H1 (cell line): ENCODE results near the gene NBAS. TPM values are rescaled to one million over a fixed set of nuclear protein-coding genes. Genes with fewer than 3 reads are reported as not detected.

Source experiments
- ATF2 ChIP-seq: IDR thresholded peaks from 2 replicates; pipeline ENCODE4 v1.6.1; 2012; ENCODE audit warnings: low read length, inconsistent platforms
- GTF2F1 ChIP-seq: IDR thresholded peaks from 2 replicates; pipeline ENCODE4 v1.6.1; 2012; ENCODE audit warnings: low read depth, low read length, improper control_type of control experiment, borderline replicate concordance
- JUND ChIP-seq: IDR thresholded peaks from 2 replicates; pipeline ENCODE4 v1.6.1; 2011; ENCODE audit warnings: mild to moderate bottlenecking, improper control_type of control experiment, low read length
- polyA plus RNA-seq, 7 experiments: library from polyadenylated mRNA; depleted of rRNA in 3 of 7; stranded (reverse) in 5 of 7; unstranded in 2 of 7; fragments of >200 nt in 5 of 7; fragments of 200-250 nt in 2 of 7; gene quantifications; 1 replicate in 5 of 7; 2 replicates in 1 of 7; 4 replicates in 1 of 7; pipeline versions ENCODE4 v1.2.1 to v1.2.3, GENCODE V29; 2011 to 2013; ENCODE audit warnings: missing spikeins in 2 of 7, mixed read lengths in 2 of 7
- total RNA-seq: library from RNA; stranded (reverse); fragmentation: NEBNext Ultra II Directional; extraction: Animal tissue kit (Norgen Biotek cat#: 25700); gene quantifications from 2 replicates; pipeline ENCODE4 v1.2.1, GENCODE V29; 2021

NBAS gene
- total and polyA plus RNA-seq, 2 of the 8 experiments (the other 6 are each of a cell fraction or from before 2014, with no cell fraction given), result 19.6 to 34.8 TPM

- TF ChIP-seq ATF2 (no peak), GTF2F1 (no peak), JUND (no peak)
- TF ChIP-seq, all 59 proteins: peak for 0
Measured at GRCh38 chr2:15582710-15583357, 21.7 kb upstream of the NBAS start (continued).
